Lower lobe of right lung (tissue), 2 donors: Measurements from ENCODE around the gene RCSD1. TPM values are rescaled to one million over a fixed set of nuclear protein-coding genes. Genes with fewer than 3 reads are reported as not detected.

ENCODE experiments used
- ATAC-seq, 2 donors: fragments of 200-7000 bp; cut with Tn5 transposase; one replicate each; pipeline ENCODE4 v1.9.1; 2020 to 2022; ENCODE audit warnings: mild to moderate bottlenecking in 2 of 2, moderate library complexity in 2 of 2
- DNase-seq: peaks from one replicate; pipeline ENCODE4 v3.0.0-alpha.2; 2020
- H3K27ac ChIP-seq: fragments of 200-600 bp; one replicate; pipeline ENCODE4 v1.8.0; 2022
- H3K27me3 ChIP-seq: fragments of 200-600 bp; one replicate; pipeline ENCODE4 v1.8.0; 2022; ENCODE audit warnings: low read depth
- H3K36me3 ChIP-seq: fragments of 200-600 bp; one replicate; pipeline ENCODE4 v1.8.0; 2022; ENCODE audit warnings: mild to moderate bottlenecking
- H3K4me1 ChIP-seq: fragments of 200-600 bp; one replicate; pipeline ENCODE4 v1.8.0; 2022
- H3K4me3 ChIP-seq: fragments of 200-600 bp; one replicate; pipeline ENCODE4 v1.8.0; 2022; ENCODE audit warnings: mild to moderate bottlenecking
- H3K9me3 ChIP-seq: fragments of 200-600 bp; one replicate; pipeline ENCODE4 v1.8.0; 2022
- CTCF ChIP-seq: fragments of 200-600 bp; IDR thresholded peaks from one replicate; pipeline ENCODE4 v1.8.0; 2022; ENCODE audit warnings: antibody characterized with exemption, mild to moderate bottlenecking
- intact Hi-C: fragments of 100-400 bp; cut with DNase I; formaldehyde crosslinking; loops from one replicate; pipeline ENCODE4 v1.11.0; 2022
- total RNA-seq: library from RNA; stranded (reverse); fragmentation: NEBNext Ultra II Directional; extraction: Animal tissue kit (Norgen Biotek cat#: 25700); gene quantifications from one replicate; pipeline ENCODE4 v1.2.1, GENCODE V29; 2021
- donor health status: DM: no; HTN: yes; CAD: no; lungs with severe emphysema.

Gene RCSD1
- total RNA-seq, 1 donor from 2014 or later: 20.7 TPM

DNA sequence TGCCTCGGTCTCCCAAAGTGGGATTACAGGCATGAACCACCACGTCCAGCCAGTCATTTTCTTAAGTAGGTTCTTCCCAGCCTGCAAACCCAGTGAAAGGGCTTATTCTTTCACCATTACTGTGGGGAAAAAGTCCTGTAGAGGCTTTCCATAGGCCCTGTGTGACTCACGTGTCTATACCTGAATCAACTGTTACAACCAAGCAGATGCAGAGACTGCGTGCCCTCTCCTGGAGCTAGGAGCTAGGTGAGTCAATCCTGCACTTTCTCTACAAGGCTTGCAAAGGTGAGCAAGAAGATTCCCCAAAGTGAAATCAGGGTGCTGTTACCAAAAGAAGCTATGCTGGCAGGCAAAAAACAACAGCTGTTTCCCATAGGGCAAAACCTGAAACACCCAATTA lies 77.9 kb downstream of the RCSD1 start:
- no peaks in the 10 kb centered on the region for H3K27me3 ChIP-seq
- peaks cover 27% of the 10 kb centered on the region for H3K36me3 ChIP-seq
- TF ChIP-seq CTCF: no peak
- DNase-seq (no peak), ATAC-seq (no peak)
- no peaks in the 10 kb centered on the region for H3K9me3 ChIP-seq
- H3K27ac ChIP-seq: no peak overlapping the region
- intact Hi-C loops: no loop called here
- no peaks in the 10 kb centered on the region for H3K4me1 ChIP-seq
- no peak overlapping the region for H3K4me3 ChIP-seq

DNA sequence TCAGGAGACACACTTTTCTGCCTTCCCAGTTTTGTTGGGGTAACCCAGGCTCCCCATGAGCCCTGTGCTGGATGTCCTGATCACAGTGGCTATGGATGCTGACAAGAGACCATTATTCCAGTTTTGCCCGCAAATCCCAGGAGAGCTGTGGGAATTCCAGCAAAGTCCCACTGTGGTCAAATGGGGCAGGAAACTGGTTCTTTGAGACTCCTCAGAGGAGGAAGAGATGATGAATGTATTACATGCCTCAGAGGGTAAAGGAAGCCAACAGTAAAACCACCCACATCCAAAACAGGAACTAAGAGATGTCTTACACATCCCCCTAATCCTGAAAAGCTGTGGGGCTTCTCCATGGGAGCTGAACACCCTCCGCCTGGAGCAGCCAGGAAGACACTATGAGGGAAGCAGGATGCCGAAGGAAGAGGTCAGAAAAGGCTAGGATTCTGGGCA lies 78.9 kb downstream of the RCSD1 start:
- Histone ChIP-seq H3K4me1 (peaks cover 8% of the 10 kb centered on the region), H3K4me3 (no peak overlapping the region), H3K36me3 (peaks cover 18% of the 10 kb centered on the region), H3K27me3 (no peaks in the 10 kb centered on the region), H3K27ac (no peak overlapping the region), H3K9me3 (no peaks in the 10 kb centered on the region)
- TF ChIP-seq CTCF: no peak
- no peak for ATAC-seq
- intact Hi-C loops: no loop called here
- no peak for DNase-seq

- Histone ChIP-seq H3K4me3 (no peak overlapping the region), H3K4me1 (peaks cover 14% of the 10 kb centered on the region), H3K27ac (no peak overlapping the region), H3K27me3 (no peaks in the 10 kb centered on the region), H3K36me3 (no peaks in the 10 kb centered on the region), H3K9me3 (no peaks in the 10 kb centered on the region)
- TF ChIP-seq CTCF: no peak
- DNase-seq (no peak), ATAC-seq (no peak)
- intact Hi-C loops: no loop called here
Observed at GRCh38 chr1:167710836-167711235, 80.8 kb downstream of the RCSD1 start.

DNA sequence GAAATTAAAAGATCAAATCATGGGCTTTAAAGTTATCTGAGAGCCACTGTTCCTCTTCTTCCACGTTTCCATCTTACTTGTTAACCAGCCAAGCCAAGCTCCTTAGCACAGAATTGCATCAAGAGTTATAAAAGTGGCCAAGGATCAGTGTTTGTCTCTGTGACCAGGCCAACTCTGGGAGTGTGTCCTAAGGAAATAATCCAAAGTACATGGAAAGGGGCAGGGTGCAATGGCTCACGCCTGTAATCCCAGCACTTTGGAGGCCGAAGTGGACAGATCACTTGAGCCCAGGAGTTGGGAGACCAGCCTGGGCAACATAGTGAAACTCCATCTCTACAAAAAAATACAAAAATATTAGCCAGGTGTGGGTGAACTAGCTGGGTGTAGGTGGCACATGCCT lies 81.8 kb downstream of the RCSD1 start:
- TF ChIP-seq CTCF: no peak
- Histone ChIP-seq H3K27me3 (no peaks in the 10 kb centered on the region), H3K9me3 (no peaks in the 10 kb centered on the region), H3K4me1 (peaks cover 14% of the 10 kb centered on the region), H3K27ac (no peak overlapping the region), H3K36me3 (no peaks in the 10 kb centered on the region), H3K4me3 (no peak overlapping the region)
- intact Hi-C loops: no loop called here
- ATAC-seq (no peak), DNase-seq (no peak)

GRCh38 chr1:167713330-167714081 lies 83.5 kb downstream of the RCSD1 start:
- no peak for TF ChIP-seq CTCF
- intact Hi-C loops: no loop called here
- Histone ChIP-seq H3K27me3 (no peaks in the 10 kb centered on the region), H3K4me1 (peaks cover 14% of the 10 kb centered on the region), H3K27ac (peak overlapping the region; percentile 86), H3K36me3 (no peaks in the 10 kb centered on the region), H3K4me3 (peak overlapping the region; percentile 68), H3K9me3 (no peaks in the 10 kb centered on the region)
- ATAC-seq (peak; percentile 3), DNase-seq (no peak)
